BLaER1 treated with 17β-estradiol and CSF1 and Interleukin-3, amounts not matched to agents 10 nM and 100 nM (cell line): ENCODE data around the gene FRYL.

Source experiments
- H3K27ac ChIP-seq, 11 experiments: shearing (Covaris generic); formaldehyde crosslinking; 2 replicates each; pipeline ENCODE4 v1.8.1; 2022
- H3K27me3 ChIP-seq, 11 experiments: shearing (Covaris generic); formaldehyde crosslinking; 2 replicates each; pipeline ENCODE4 v1.8.1; 2022
- H3K36me3 ChIP-seq, 11 experiments: shearing (Covaris generic); formaldehyde crosslinking; 2 replicates each; pipeline ENCODE4 v1.8.1; 2022
- H3K4me1 ChIP-seq, 10 experiments: shearing (Covaris generic); formaldehyde crosslinking; 2 replicates each; pipeline ENCODE4 v1.8.1; 2022
- H3K4me2 ChIP-seq, 11 experiments: shearing (Covaris generic); formaldehyde crosslinking; 2 replicates each; pipeline ENCODE4 v1.8.1; 2022
- H3K4me3 ChIP-seq, 10 experiments: shearing (Covaris generic); formaldehyde crosslinking; 2 replicates each; pipeline ENCODE4 v1.8.1; 2022
- H3K9ac ChIP-seq, 11 experiments: shearing (Covaris generic); formaldehyde crosslinking; 2 replicates each; pipeline ENCODE4 v1.8.1; 2022
- H3K9me3 ChIP-seq, 11 experiments: shearing (Covaris generic); formaldehyde crosslinking; replicated peaks in 1 of 11; 2 replicates each; pipeline ENCODE4 v1.8.1; 2022
- H4K20me1 ChIP-seq, 11 experiments: shearing (Covaris generic); formaldehyde crosslinking; 2 replicates each; pipeline ENCODE4 v1.8.1; 2022
- Cebpa-rat ChIP-seq, 11 experiments: shearing (Covaris generic); IDR thresholded peaks; 2 replicates each; pipeline ENCODE4 v1.8.1; 2022

FRYL gene

GRCh38 chr4:48557478-48557877 is 222.6 kb downstream of the FRYL start:
- TF ChIP-seq Cebpa-rat (IDR thresholded peaks at IDR 0.05), result no peak
- H3K4me3 ChIP-seq, result no peak overlapping the region
- H3K4me1 ChIP-seq, result no peaks in the 10 kb centered on the region; a peak in 1 of 20 replicates
- no peak overlapping the region for H3K9ac ChIP-seq
- H3K27me3 ChIP-seq, result no peaks in the 10 kb centered on the region
- no peak overlapping the region; a peak in 1 of 22 replicates for H3K4me2 ChIP-seq
- H4K20me1 ChIP-seq, result no peaks in the 10 kb centered on the region
- H3K27ac ChIP-seq, result no peak overlapping the region
- peaks cover 0 to 13% (median 3%) of the 10 kb centered on the region in 11 experiments; a peak in 5 of 22 replicates for H3K9me3 ChIP-seq
- peaks cover 90 to 95% (median 93%) of the 10 kb centered on the region in 11 experiments for H3K36me3 ChIP-seq

- no peak overlapping the region for H3K4me2 ChIP-seq
- TF ChIP-seq Cebpa-rat (IDR thresholded peaks at IDR 0.05), result no peak
- peaks cover 89 to 95% (median 93%) of the 10 kb centered on the region in 11 experiments for H3K36me3 ChIP-seq
These were observed 223.8 kb downstream of the FRYL start for GRCh38 chr4:48556268-48556667.

GRCh38 chr4:48554606-48555005 is 225.5 kb downstream of the FRYL start:
- Histone ChIP-seq H3K4me1 (no peaks in the 10 kb centered on the region; a peak in 1 of 20 replicates), H3K27me3 (no peaks in the 10 kb centered on the region), H3K27ac (no peak overlapping the region), H3K9ac (no peak overlapping the region), H3K4me2 (no peak overlapping the region), H3K4me3 (no peak overlapping the region), H3K9me3 (peaks cover 0 to 13% (median 3%) of the 10 kb centered on the region in 11 experiments; a peak in 5 of 22 replicates), H4K20me1 (no peaks in the 10 kb centered on the region), H3K36me3 (peaks cover 89 to 95% (median 93%) of the 10 kb centered on the region in 11 experiments)
- no peak for TF ChIP-seq Cebpa-rat (IDR thresholded peaks at IDR 0.05)

More at GRCh38 chr4:48556268-48556667, 223.8 kb downstream of the FRYL start:
- Histone ChIP-seq H3K4me1 (no peaks in the 10 kb centered on the region; a peak in 1 of 20 replicates), H3K4me3 (no peak overlapping the region), H4K20me1 (no peaks in the 10 kb centered on the region), H3K27me3 (no peaks in the 10 kb centered on the region), H3K9me3 (peaks cover 0 to 13% (median 3%) of the 10 kb centered on the region in 11 experiments; a peak in 5 of 22 replicates), H3K27ac (no peak overlapping the region), H3K9ac (no peak overlapping the region)

GRCh38 chr4:48553720-48554119 is 226.4 kb downstream of the FRYL start:
- no peak overlapping the region for H3K4me3 ChIP-seq

GRCh38 chr4:48546336-48546735 is 233.7 kb downstream of the FRYL start:
- Histone ChIP-seq H3K4me3 (no peak overlapping the region), H3K9ac (no peak overlapping the region), H3K27ac (no peak overlapping the region), H3K4me1 (0 out of 20 replicates have a peak, but pooled peaks cover 0 to 5% (median 0%) of the 10 kb centered on the region in 10 experiments), H3K36me3 (peaks cover 80 to 96% (median 92%) of the 10 kb centered on the region in 11 experiments), H3K27me3 (no peaks in the 10 kb centered on the region), H3K4me2 (no peak overlapping the region), H3K9me3 (no peaks in the 10 kb centered on the region), H4K20me1 (no peaks in the 10 kb centered on the region)
- no peak for TF ChIP-seq Cebpa-rat (IDR thresholded peaks at IDR 0.05)

More at GRCh38 chr4:48553720-48554119, 226.4 kb downstream of the FRYL start:
- Histone ChIP-seq H3K9ac (no peak overlapping the region), H3K36me3 (peaks cover 92 to 98% (median 96%) of the 10 kb centered on the region in 11 experiments), H3K9me3 (peaks cover 0 to 8% (median 3%) of the 10 kb centered on the region in 11 experiments; a peak in 5 of 22 replicates), H3K27me3 (no peaks in the 10 kb centered on the region), H3K4me2 (no peak overlapping the region), H4K20me1 (no peaks in the 10 kb centered on the region), H3K4me1 (no peaks in the 10 kb centered on the region; a peak in 1 of 20 replicates), H3K27ac (no peak overlapping the region)
- TF ChIP-seq Cebpa-rat (IDR thresholded peaks at IDR 0.05), result no peak

GRCh38 chr4:48543796-48544195 is 236.3 kb downstream of the FRYL start:
- H3K4me3 ChIP-seq, result no peak overlapping the region
- no peaks in the 10 kb centered on the region for H3K9me3 ChIP-seq
- no peaks in the 10 kb centered on the region for H3K27me3 ChIP-seq
- no peak overlapping the region for H3K27ac ChIP-seq
- no peak for TF ChIP-seq Cebpa-rat (IDR thresholded peaks at IDR 0.05)
- no peaks in the 10 kb centered on the region for H4K20me1 ChIP-seq
- no peak overlapping the region for H3K4me2 ChIP-seq
- H3K9ac ChIP-seq, result no peak overlapping the region
- H3K36me3 ChIP-seq, result peaks cover 79 to 96% (median 90%) of the 10 kb centered on the region in 11 experiments
- H3K4me1 ChIP-seq, result peaks cover 0 to 5% (median 0%) of the 10 kb centered on the region in 10 experiments; a peak in 1 of 20 replicates

- Histone ChIP-seq H3K4me2 (no peak overlapping the region), H3K9me3 (no peaks in the 10 kb centered on the region), H3K4me1 (peaks cover 0 to 6% (median 0%) of the 10 kb centered on the region in 10 experiments; a peak in 4 of 20 replicates), H4K20me1 (peaks cover 0 to 4% (median 0%) of the 10 kb centered on the region in 11 experiments; a peak in 1 of 22 replicates), H3K27me3 (no peaks in the 10 kb centered on the region), H3K4me3 (no peak overlapping the region), H3K27ac (no peak overlapping the region), H3K36me3 (peaks cover 70 to 94% (median 83%) of the 10 kb centered on the region in 11 experiments), H3K9ac (no peak overlapping the region)
- no peak for TF ChIP-seq Cebpa-rat (IDR thresholded peaks at IDR 0.05)
These were observed 237.2 kb downstream of the FRYL start for GRCh38 chr4:48542888-48543287.

GRCh38 chr4:48539597-48539996 is 240.5 kb downstream of the FRYL start:
- Histone ChIP-seq H3K4me1 (peaks cover 0 to 6% (median 0%) of the 10 kb centered on the region in 10 experiments; a peak in 4 of 20 replicates), H3K4me3 (no peak overlapping the region), H3K9ac (no peak overlapping the region), H3K4me2 (no peak overlapping the region), H3K27ac (no peak overlapping the region), H3K27me3 (no peaks in the 10 kb centered on the region), H4K20me1 (peaks cover 0 to 4% (median 0%) of the 10 kb centered on the region in 11 experiments; a peak in 2 of 22 replicates), H3K9me3 (no peaks in the 10 kb centered on the region), H3K36me3 (peaks cover 74 to 100% (median 85%) of the 10 kb centered on the region in 11 experiments)
- no peak for TF ChIP-seq Cebpa-rat (IDR thresholded peaks at IDR 0.05)

GRCh38 chr4:48538358-48538757 is 241.7 kb downstream of the FRYL start:
- Histone ChIP-seq H3K27me3 (no peaks in the 10 kb centered on the region), H3K4me1 (peaks cover 0 to 6% (median 0%) of the 10 kb centered on the region in 10 experiments; a peak in 4 of 20 replicates), H3K4me2 (no peak overlapping the region), H3K9me3 (no peaks in the 10 kb centered on the region), H3K4me3 (no peak overlapping the region), H4K20me1 (peaks cover 0 to 4% (median 0%) of the 10 kb centered on the region in 11 experiments; a peak in 2 of 22 replicates), H3K36me3 (peaks cover 75 to 100% (median 85%) of the 10 kb centered on the region in 11 experiments), H3K9ac (0 out of 22 replicates have a peak overlapping the region, but pooled peaks of 1 of the 11 experiments have one; percentile 32), H3K27ac (no peak overlapping the region)
- no peak for TF ChIP-seq Cebpa-rat (IDR thresholded peaks at IDR 0.05)
